GM18909 (cell line): ENCODE data around the gene PNLIP.

Experiments used
- ATAC-seq: cut with Tn5 transposase; IDR thresholded peaks from one replicate; pipeline ENCODE4 v1.9.1; 2021; ENCODE audit warnings: mild to moderate bottlenecking; ENCODE audit not compliant: unreplicated experiment, poor library complexity

PNLIP gene

GRCh38 chr10:116566932-116567331, 21.2 kb downstream of the PNLIP start:
- no peak for ATAC-seq

- no peak for ATAC-seq
Observed at GRCh38 chr10:116567335-116567734, 21.6 kb downstream of the PNLIP start.

- no peak for ATAC-seq
Observed at GRCh38 chr10:116574797-116575196, 29.1 kb downstream of the PNLIP start.

- ATAC-seq, result no peak
Observed at GRCh38 chr10:116587878-116588591, 42.3 kb downstream of the PNLIP start.

- no peak for ATAC-seq
Observed at GRCh38 chr10:116588995-116589394, 43.3 kb downstream of the PNLIP start.

- no peak for ATAC-seq
Observed at GRCh38 chr10:116589926-116590325, 44.2 kb downstream of the PNLIP start.

GRCh38 chr10:116590590-116591444, 45.1 kb downstream of the PNLIP start, which contains the start of gene PNLIPRP1:
PNLIPRP1 (plus strand) TSS chr10:116590959; CDS start chr10:116591130, 171 bp downstream.
- ATAC-seq, result no peak

GRCh38 chr10:116593139-116593740, 47.5 kb downstream of the PNLIP start:
- ATAC-seq, result no peak

GRCh38 chr10:116594525-116595035, 48.8 kb downstream of the PNLIP start:
- ATAC-seq, result no peak

- no peak for ATAC-seq
Observed at GRCh38 chr10:116596062-116596461, 50.3 kb downstream of the PNLIP start.

GRCh38 chr10:116597543-116597942, 51.8 kb downstream of the PNLIP start:
- ATAC-seq, result no peak

- no peak for ATAC-seq
Observed at GRCh38 chr10:116598329-116598728, 52.6 kb downstream of the PNLIP start.

GRCh38 chr10:116599991-116600390, 54.3 kb downstream of the PNLIP start:
- ATAC-seq, result no peak

GRCh38 chr10:116602648-116603400, 57.1 kb downstream of the PNLIP start:
- ATAC-seq, result no peak

- no peak for ATAC-seq
Observed at GRCh38 chr10:116606061-116606483, 60.3 kb downstream of the PNLIP start.

GRCh38 chr10:116607336-116607735, 61.6 kb downstream of the PNLIP start:
- ATAC-seq, result no peak

GRCh38 chr10:116608686-116609594, 63.2 kb downstream of the PNLIP start:
- ATAC-seq, result no peak

- no peak for ATAC-seq
Observed at GRCh38 chr10:116610443-116611152, 64.9 kb downstream of the PNLIP start.
